Heart right ventricle (tissue), 16 donors: ENCODE measurements around the gene OR2A2. TPM values are rescaled to one million over a fixed set of nuclear protein-coding genes. Genes with fewer than 3 reads are reported as not detected.

Experiments used
- ATAC-seq, 8 donors: fragments of 200-7000 bp; cut with Tn5 transposase; one replicate each; pipeline ENCODE4 v1.9.1; 2020; ENCODE audit warnings: mild to moderate bottlenecking in 8 of 8, moderate library complexity in 8 of 8, moderate number of reproducible peaks in 1 of 8
- DNase-seq, 2 donors: peaks; one replicate each; pipeline ENCODE4 v3.0.0-alpha.2; 2020
- H3K27ac ChIP-seq, 10 donors: fragments of 200-600 bp; sonication (generic) in 2 of 10; one replicate each; pipeline versions ENCODE4 v1.5.0 to v1.8.0; 2020 to 2022; ENCODE audit warnings: mild to moderate bottlenecking in 3 of 10
- H3K27me3 ChIP-seq, 7 donors: fragments of 200-600 bp; one replicate each; pipeline ENCODE4 v1.8.0; 2021 to 2022; ENCODE audit warnings: mild to moderate bottlenecking in 2 of 7
- H3K36me3 ChIP-seq, 9 donors: fragments of 200-600 bp; sonication (generic) in 1 of 9; one replicate each; pipeline versions ENCODE4 v1.5.0 to v1.8.0; 2020 to 2022; ENCODE audit warnings: mild to moderate bottlenecking in 2 of 9
- H3K4me1 ChIP-seq, 9 donors: fragments of 200-600 bp; sonication (generic) in 1 of 9; one replicate each; pipeline versions ENCODE4 v1.5.0 to v1.8.0; 2020 to 2022; ENCODE audit warnings: mild to moderate bottlenecking in 4 of 9
- H3K4me3 ChIP-seq, 10 donors: fragments of 200-600 bp; sonication (generic) in 2 of 10; one replicate each; pipeline versions ENCODE4 v1.5.0 to v1.8.0; 2020 to 2022; ENCODE audit warnings: mild to moderate bottlenecking in 7 of 10, moderate library complexity in 2 of 10
- H3K9me3 ChIP-seq, 11 donors: fragments of 200-600 bp in 10 of 11; sonication (generic) in 2 of 11; one replicate each; pipeline versions ENCODE4 v1.5.0 to v1.8.0; 2013 to 2022; ENCODE audit warnings: mild to moderate bottlenecking in 2 of 11, control low read depth in 1 of 11, moderate library complexity in 1 of 11
- WGBS, 2 donors: extraction: QIAGEN DNeasy Blood & Tissue Kit; methylation state at CpG; one replicate each; pipeline ENCODE4 v1.1.7; 2013; ENCODE audit warnings: inconsistent platforms in 1 of 2; 5-methylcytosine and 5-hydroxymethylcytosine counted together
- intact Hi-C, 10 donors: fragments of 100-400 bp; cut with DNase I; formaldehyde crosslinking; loops; one replicate each; pipeline versions ENCODE4 v1.11.1 to v1.14.2; 2022
- polyA plus RNA-seq, 2 donors: library from polyadenylated mRNA; stranded (reverse); fragments of 200-250 nt; gene quantifications; one replicate each; pipeline ENCODE4 v1.2.3, GENCODE V29; 2013
- total RNA-seq, 10 donors: library from RNA; stranded (reverse); fragmentation: NEBNext Ultra II Directional in 3 of 10; extraction: Animal tissue kit (Norgen Biotek cat#: 25700) in 3 of 10; gene quantifications; one replicate each; pipeline versions ENCODE4 v1.2.1 to v1.2.4, GENCODE V29; 2021 to 2023
- TF ChIP-seq, protein P1 (sequence below), 9 donors: fragments of 200-600 bp; sonication (generic) in 2 of 9; IDR thresholded peaks; one replicate each; pipeline versions ENCODE4 v1.5.0 to v1.8.0; 2021 to 2022; ENCODE audit warnings: antibody characterized with exemption in 9 of 9, mild to moderate bottlenecking in 5 of 9, moderate library complexity in 1 of 9
- donor health status: Arrhythmogenic right ventricular cardiomyopathy.
- donor health status: ischemic (EF 13 %, LVEDD 7.1; RV severe dilation, severe dysfunction).
- donor health status: healthy with polysubstance abuse.
- donor health status: DM: no; HTN: yes; CAD: no.
- donor health status: DM: no; HTN: no; CAD: no.
- donor health status: ischemic (EF 25% LVEDD 6.9; RV normal size, moderate dysfunction).
- donor health status: ischemic (EF 25% LVEDD 5.7; RV mildly dilated, moderate dysfunction).
- donor health status: healthy.
- donor health status: DM: yes; HTN: yes; CAD: no.
- donor health status: Ischemic cardiomyopathy.
- donor health status: ischemic (EF 35%, LVEDD 5.7; RV mildly dilated, moderate dysfunction).
- donor health status: nonischemic (EF 11% LVEDD 7.7; RV severe dilation, severe dysfunction).
- donor health status: DM: yes; HTN: yes; CAD: no.
- donor health status: PGD.
- donor health status: ischemic (EF 29% LVEDD 5.4; RV normal size, mild dysfunction).
- donor health status: nonischemic (EF 23%, LVEDD 6.1; RV moderate dilation, normal function).

Gene OR2A2
- total and polyA plus RNA-seq, 12 donors, result not detected

DNA sequence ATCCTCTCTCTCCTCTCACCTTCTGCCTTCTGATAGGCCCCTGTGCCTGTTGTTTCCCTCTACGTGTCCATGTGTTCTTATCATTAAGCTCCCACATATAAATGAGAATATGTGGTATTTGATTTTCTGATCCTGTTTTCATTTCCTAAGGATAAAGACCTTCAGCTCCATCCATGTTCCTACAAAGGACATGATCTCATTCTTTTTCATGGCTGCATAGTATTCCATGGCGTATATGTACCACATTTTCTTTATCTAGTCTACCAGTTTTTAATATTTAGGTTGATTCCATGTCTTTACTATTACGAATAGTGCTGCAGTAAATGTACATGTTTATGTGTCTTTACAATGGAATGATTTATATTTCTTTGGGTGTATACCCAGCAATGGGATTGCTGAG, 18.7 kb upstream of the OR2A2 start:
- 86 to 90% methylated on average over 3 of the region's 3 CpGs for WGBS, 2 donors
- intact Hi-C loops, result no loop called here

DNA sequence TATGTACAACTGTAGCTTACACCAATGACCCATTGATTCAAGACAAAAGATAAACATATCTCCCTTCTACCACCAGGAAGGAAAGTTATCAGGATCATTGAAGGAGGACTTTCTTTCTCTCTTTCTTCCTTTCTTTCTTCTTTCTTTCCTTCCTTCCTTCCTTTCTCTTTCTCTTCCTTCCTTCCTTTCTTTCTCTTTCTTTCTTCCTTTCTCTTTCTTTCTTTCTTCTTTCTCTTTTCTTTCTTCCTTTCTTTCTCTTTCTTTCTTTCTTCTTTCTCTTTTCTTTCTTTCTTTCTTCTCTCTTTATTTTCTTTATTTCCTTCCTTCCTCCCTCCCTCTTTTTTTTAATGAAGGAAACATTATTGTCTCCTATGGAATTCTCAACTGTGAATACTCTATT, 10.6 kb upstream of the OR2A2 start:
- intact Hi-C loops, result no loop called here
- H3K36me3 ChIP-seq, result no peaks in the 10 kb centered on the region
- TF ChIP-seq, protein P1, sequence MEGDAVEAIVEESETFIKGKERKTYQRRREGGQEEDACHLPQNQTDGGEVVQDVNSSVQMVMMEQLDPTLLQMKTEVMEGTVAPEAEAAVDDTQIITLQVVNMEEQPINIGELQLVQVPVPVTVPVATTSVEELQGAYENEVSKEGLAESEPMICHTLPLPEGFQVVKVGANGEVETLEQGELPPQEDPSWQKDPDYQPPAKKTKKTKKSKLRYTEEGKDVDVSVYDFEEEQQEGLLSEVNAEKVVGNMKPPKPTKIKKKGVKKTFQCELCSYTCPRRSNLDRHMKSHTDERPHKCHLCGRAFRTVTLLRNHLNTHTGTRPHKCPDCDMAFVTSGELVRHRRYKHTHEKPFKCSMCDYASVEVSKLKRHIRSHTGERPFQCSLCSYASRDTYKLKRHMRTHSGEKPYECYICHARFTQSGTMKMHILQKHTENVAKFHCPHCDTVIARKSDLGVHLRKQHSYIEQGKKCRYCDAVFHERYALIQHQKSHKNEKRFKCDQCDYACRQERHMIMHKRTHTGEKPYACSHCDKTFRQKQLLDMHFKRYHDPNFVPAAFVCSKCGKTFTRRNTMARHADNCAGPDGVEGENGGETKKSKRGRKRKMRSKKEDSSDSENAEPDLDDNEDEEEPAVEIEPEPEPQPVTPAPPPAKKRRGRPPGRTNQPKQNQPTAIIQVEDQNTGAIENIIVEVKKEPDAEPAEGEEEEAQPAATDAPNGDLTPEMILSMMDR (IDR thresholded peaks at IDR 0.05), result no peak
- no peak overlapping the region for H3K4me3 ChIP-seq
- H3K27me3 ChIP-seq, result no peaks in the 10 kb centered on the region
- H3K9me3 ChIP-seq, result peaks cover 0 to 5% (median 0%) of the 10 kb centered on the region in 11 donors
- DNase-seq, result no peak
- H3K27ac ChIP-seq, result no peak overlapping the region
- ATAC-seq, result no peak
- no peaks in the 10 kb centered on the region for H3K4me1 ChIP-seq

More for the DNA sequence above, 18.7 kb upstream of the OR2A2 start:
- ATAC-seq (no peak), DNase-seq (no peak)
- Histone ChIP-seq H3K36me3 (no peaks in the 10 kb centered on the region), H3K27ac (no peak overlapping the region), H3K4me3 (no peak overlapping the region), H3K4me1 (no peaks in the 10 kb centered on the region), H3K9me3 (peaks cover 0 to 17% (median 0%) of the 10 kb centered on the region in 11 donors), H3K27me3 (no peaks in the 10 kb centered on the region)
- TF ChIP-seq, protein P1 (IDR thresholded peaks at IDR 0.05), result no peak

DNA sequence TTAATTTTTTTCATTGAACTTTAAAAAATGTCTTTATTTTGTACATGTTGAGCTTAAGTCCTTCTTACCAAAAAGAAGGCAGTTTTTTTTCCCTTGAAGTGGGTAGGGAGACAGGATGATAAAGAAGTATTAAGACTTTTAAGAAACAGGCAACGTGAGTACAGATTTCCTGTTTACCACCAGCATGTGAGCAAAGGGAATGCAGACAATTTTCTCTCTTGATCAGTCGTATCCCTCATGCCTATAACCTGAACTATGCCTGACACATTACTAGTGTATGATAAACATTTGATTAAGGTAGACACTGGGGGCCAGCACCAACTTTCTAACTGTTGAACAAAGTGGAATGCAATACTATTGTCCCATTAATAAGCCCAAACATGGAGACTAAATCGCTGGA, 8.8 kb upstream of the OR2A2 start:
- H3K9me3 ChIP-seq, result peaks cover 0 to 5% (median 0%) of the 10 kb centered on the region in 11 donors
- no peaks in the 10 kb centered on the region for H3K27me3 ChIP-seq
- WGBS, 2 donors, result 52 to 65% methylated on average over 3 of the region's 3 CpGs
- ATAC-seq (no peak), DNase-seq (no peak)
- H3K4me3 ChIP-seq, result no peak overlapping the region
- TF ChIP-seq, protein P1 (IDR thresholded peaks at IDR 0.05), result no peak
- no peak overlapping the region for H3K27ac ChIP-seq
- intact Hi-C loops, result loop anchor here in 1 of 10 donors (10.0 kb wide), 1 partner anchor 66 kb away; no protein-coding TSS in a partner anchor
- no peaks in the 10 kb centered on the region for H3K36me3 ChIP-seq
- no peaks in the 10 kb centered on the region for H3K4me1 ChIP-seq

DNA sequence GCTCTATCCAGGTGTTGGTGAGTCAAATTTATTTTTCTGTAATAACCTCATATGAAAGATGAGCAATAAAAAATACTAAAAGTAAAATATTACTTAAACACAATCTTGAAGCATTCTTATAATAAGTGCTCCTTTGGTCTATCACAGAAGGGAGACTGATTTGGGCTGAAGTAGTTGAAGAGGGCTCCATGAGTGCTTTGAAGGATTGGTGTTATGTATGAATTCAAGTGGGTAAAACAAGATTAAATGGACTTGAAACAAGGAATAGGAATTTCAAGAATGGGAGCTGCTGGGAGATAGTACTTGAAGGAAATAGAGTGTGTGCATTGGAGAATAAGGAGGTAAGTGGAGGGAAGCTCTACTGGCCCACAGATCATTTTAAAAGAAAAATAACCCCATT, 7.3 kb upstream of the OR2A2 start:
- TF ChIP-seq, protein P1 (IDR thresholded peaks at IDR 0.05), result no peak
- Histone ChIP-seq H3K4me1 (no peaks in the 10 kb centered on the region), H3K27ac (no peak overlapping the region), H3K4me3 (no peak overlapping the region), H3K27me3 (no peaks in the 10 kb centered on the region), H3K36me3 (no peaks in the 10 kb centered on the region), H3K9me3 (peaks cover 0 to 5% (median 0%) of the 10 kb centered on the region in 11 donors)
- no peak for ATAC-seq
- intact Hi-C loops, result loop anchor here in 1 of 10 donors (10.0 kb wide), 1 partner anchor 67 kb away; no protein-coding TSS in a partner anchor
- no peak for DNase-seq
